Suppressor macrophage treated with lipopolysaccharide for 4 hours (primary cell): ENCODE data around the gene ADGRE3.

ENCODE experiments used
- DNase-seq: peaks from one replicate; pipeline ENCODE4 v3.0.0-alpha.2; 2020

ADGRE3 gene

GRCh38 chr19:14674764-14675163, at the start of gene ADGRE3:
Gene ADGRE3, minus strand, starts transcription at chr19:14674844. Its CDS starts 74 bp downstream, at chr19:14674770.
- DNase-seq, result peak; percentile 59

GRCh38 chr19:14722127-14722526, 47.5 kb upstream of the ADGRE3 start:
- DNase-seq, result no peak

- DNase-seq, result no peak
Measured at GRCh38 chr19:14719162-14719561, 44.5 kb upstream of the ADGRE3 start.

- DNase-seq, result no peak
Measured at GRCh38 chr19:14718522-14719116, 44.0 kb upstream of the ADGRE3 start.

GRCh38 chr19:14715841-14716240, 41.2 kb upstream of the ADGRE3 start:
- DNase-seq, result no peak

- DNase-seq, result no peak
Measured at GRCh38 chr19:14704450-14704849, 29.8 kb upstream of the ADGRE3 start.

GRCh38 chr19:14703833-14704232, 29.2 kb upstream of the ADGRE3 start:
- DNase-seq, result no peak

GRCh38 chr19:14700711-14701375, 26.2 kb upstream of the ADGRE3 start:
- no peak for DNase-seq

GRCh38 chr19:14699641-14700040, 25.0 kb upstream of the ADGRE3 start:
- no peak for DNase-seq

- no peak for DNase-seq
Measured at GRCh38 chr19:14695471-14695870, 20.8 kb upstream of the ADGRE3 start.

GRCh38 chr19:14694641-14695266, 20.1 kb upstream of the ADGRE3 start:
- no peak for DNase-seq

GRCh38 chr19:14689598-14690503, 15.2 kb upstream of the ADGRE3 start, which contains the start of gene ZNF333:
Gene ZNF333, plus strand, starts transcription at chr19:14690048. Its CDS starts 3,444 bp downstream, at chr19:14693492.
- peak; percentile 97 for DNase-seq

GRCh38 chr19:14686411-14686810, 11.8 kb upstream of the ADGRE3 start:
- DNase-seq, result peak; percentile 52

- DNase-seq, result peak; percentile 91
Measured at GRCh38 chr19:14683439-14683838, 8.8 kb upstream of the ADGRE3 start.

- DNase-seq, result no peak
Measured at GRCh38 chr19:14682084-14682483, 7.4 kb upstream of the ADGRE3 start.

- no peak for DNase-seq
Measured at GRCh38 chr19:14678199-14678598, 3.6 kb upstream of the ADGRE3 start.

GRCh38 chr19:14677464-14677863, 2.8 kb upstream of the ADGRE3 start:
- no peak for DNase-seq

GRCh38 chr19:14676762-14677161, 2.1 kb upstream of the ADGRE3 start:
- no peak for DNase-seq

- DNase-seq, result no peak
Measured at GRCh38 chr19:14673088-14673487, 1.6 kb downstream of the ADGRE3 start.

GRCh38 chr19:14672188-14672872, 2.3 kb downstream of the ADGRE3 start:
- peak; percentile 91 for DNase-seq

GRCh38 chr19:14670408-14670807, 4.2 kb downstream of the ADGRE3 start:
- no peak for DNase-seq

- DNase-seq, result no peak
Measured at GRCh38 chr19:14669940-14670339, 4.7 kb downstream of the ADGRE3 start.
